ENCODE measurements around the gene CXCR4. TPM values are rescaled to one million over a fixed set of nuclear protein-coding genes. Genes with fewer than 3 reads are reported as not detected.

Gene CXCR4
- total RNA-seq, 1 donor from 2014 or later, result 10.4 TPM

GRCh38 chr2:136067897-136068580, 49.9 kb downstream of the CXCR4 start:
- no peak overlapping the region for H3K27ac Mint-ChIP-seq
- H3K27me3 Mint-ChIP-seq, result no peaks in the 10 kb centered on the region
- peaks cover 27% of the 10 kb centered on the region for H3K4me1 Mint-ChIP-seq (ENCODE audit: low read depth)
- no peak for DNase-seq (ENCODE audit: low spot score, unreplicated experiment)
- H3K36me3 Mint-ChIP-seq (ENCODE audit: insufficient read depth), result no peaks in the 10 kb centered on the region
- no peak for TF ChIP-seq CTCF (IDR thresholded peaks at IDR 0.05; ENCODE audit: unreplicated experiment)
- H3K4me3 Mint-ChIP-seq (ENCODE audit: low read depth), result no peak overlapping the region
- H3K9me3 Mint-ChIP-seq (ENCODE audit: low read depth), result peaks cover 8% of the 10 kb centered on the region

GRCh38 chr2:136067459-136067858, 50.5 kb downstream of the CXCR4 start:
- DNase-seq (ENCODE audit: low spot score, unreplicated experiment), result no peak
- Mint-ChIP-seq H3K9me3 (ENCODE audit: low read depth) (peaks cover 8% of the 10 kb centered on the region), H3K36me3 (ENCODE audit: insufficient read depth) (no peaks in the 10 kb centered on the region), H3K27ac (no peak overlapping the region), H3K27me3 (no peaks in the 10 kb centered on the region), H3K4me1 (ENCODE audit: low read depth) (peaks cover 27% of the 10 kb centered on the region), H3K4me3 (ENCODE audit: low read depth) (no peak overlapping the region)
- no peak for TF ChIP-seq CTCF (IDR thresholded peaks at IDR 0.05; ENCODE audit: unreplicated experiment)

- peaks cover 27% of the 10 kb centered on the region for H3K4me1 Mint-ChIP-seq (ENCODE audit: low read depth)
- H3K9me3 Mint-ChIP-seq (ENCODE audit: low read depth), result peaks cover 3% of the 10 kb centered on the region
- H3K36me3 Mint-ChIP-seq (ENCODE audit: insufficient read depth), result no peaks in the 10 kb centered on the region
- DNase-seq (ENCODE audit: low spot score, unreplicated experiment), result no peak
- TF ChIP-seq CTCF (IDR thresholded peaks at IDR 0.05; ENCODE audit: unreplicated experiment), result no peak
- H3K4me3 Mint-ChIP-seq (ENCODE audit: low read depth), result no peak overlapping the region
- no peaks in the 10 kb centered on the region for H3K27me3 Mint-ChIP-seq
- H3K27ac Mint-ChIP-seq, result no peak overlapping the region
Measured at GRCh38 chr2:136065907-136066306, 52.0 kb downstream of the CXCR4 start.

- TF ChIP-seq CTCF (IDR thresholded peaks at IDR 0.05; ENCODE audit: unreplicated experiment), result no peak
- Mint-ChIP-seq H3K9me3 (ENCODE audit: low read depth) (no peaks in the 10 kb centered on the region), H3K4me3 (ENCODE audit: low read depth) (no peak overlapping the region), H3K27me3 (no peaks in the 10 kb centered on the region), H3K27ac (no peak overlapping the region), H3K4me1 (ENCODE audit: low read depth) (peaks cover 27% of the 10 kb centered on the region), H3K36me3 (ENCODE audit: insufficient read depth) (no peaks in the 10 kb centered on the region)
- DNase-seq (ENCODE audit: low spot score, unreplicated experiment), result no peak
Measured at GRCh38 chr2:136065384-136065783, 52.6 kb downstream of the CXCR4 start.

Other genes with a start within 250 kb of the CXCR4 start
- 51.9 and 52.3 TPM in 2 replicates for gene MCM6, start 241.7 kb downstream of the CXCR4 start, total RNA-seq
- gene DARS1, start 132.5 kb downstream of the CXCR4 start, total RNA-seq, result 65.0 and 69.7 TPM in 2 replicates